HCT116 (cell line): ENCODE data around the gene HSPG2. TPM values are rescaled to one million over a fixed set of nuclear protein-coding genes. Genes with fewer than 3 reads are reported as not detected.
A peak's percentile ranks its signal among the peaks of the same experiment; 100 is the strongest.

Experiments
- ATAC-seq: fragments of 200-7000 bp; cut with Tn5 transposase; 2 replicates; pipeline ENCODE4 v1.9.1; 2020; ENCODE audit warnings: mild to moderate bottlenecking, moderate library complexity
- BruUV-seq: library from RNA; stranded (reverse); fragments of 400-500 nt; replicated peaks from 2 replicates; lab custom pipeline; 2021; lab: Mats Ljungman, UMichigan
- CTCF ChIA-PET: fragments of 300-600 bp; sonication (Branson Sonifier 250); formaldehyde crosslinking; loops from one replicate; lab custom pipeline; 2021; ENCODE audit warnings: antibody characterized with exemption; lab: Charles Lee
- POLR2A ChIA-PET: fragments of 300-600, 350-600 bp; sonication (Branson Sonifier 250); formaldehyde crosslinking; loops from one replicate; lab custom pipeline; 2021; ENCODE audit warnings: antibody characterized with exemption; lab: Charles Lee
- RAD21 ChIA-PET, 2 experiments: fragments of 300-600 bp; sonication (Branson Sonifier 250); formaldehyde crosslinking; loops; one replicate each; lab custom pipeline; 2023; ENCODE audit warnings: low total read pairs in 2 of 2; ENCODE audit not compliant: uncharacterized antibody in 2 of 2, unreplicated experiment in 2 of 2, low non-redundant PET in 1 of 2; lab: Charles Lee
- DNase-seq: peaks from one replicate; pipeline ENCODE4 v3.0.0-alpha.2; 2010; ENCODE audit warnings: low read depth, low spot score
- H2AFZ ChIP-seq: fragments of 200-600 bp; shearing (Covaris generic), sonication (generic); 2 replicates; pipeline ENCODE4 v1.6.1; 2017; ENCODE audit warnings: low read depth, mixed run types, mixed read lengths, antibody characterized with exemption, low read length; ENCODE audit not compliant: poor library complexity, severe bottlenecking
- H3K27ac ChIP-seq: 2 replicates; pipeline ENCODE4 v1.5.1; 2012; ENCODE audit warnings: low read depth, low read length
- H3K27me3 ChIP-seq: fragments of 200-600 bp; sonication (generic); 2 replicates; pipeline ENCODE4 v1.6.1; 2016; ENCODE audit warnings: mixed run types, low read length, mixed read lengths; ENCODE audit not compliant: insufficient read depth
- H3K36me3 ChIP-seq, 2 experiments: fragments of 200-500 bp in 1 of 2; fragments of 200-600 bp in 1 of 2; sonication (Bioruptor generic) in 1 of 2; sonication (generic) in 1 of 2; 2 replicates each; pipeline versions ENCODE4 v1.5.1 to v1.6.1; 2014 to 2016; ENCODE audit warnings: low read length in 2 of 2, inconsistent platforms in 1 of 2, mixed read lengths in 1 of 2, mixed run types in 1 of 2; ENCODE audit not compliant: insufficient read depth in 2 of 2, control insufficient read depth in 1 of 2
- H3K4me1 ChIP-seq, 2 experiments: fragments of 200-600 bp in 1 of 2; sonication (generic) in 1 of 2; 2 replicates each; pipeline versions ENCODE4 v1.5.1 to v1.6.1; 2012 to 2017; ENCODE audit warnings: low read length in 2 of 2, inconsistent platforms in 1 of 2, mild to moderate bottlenecking in 1 of 2, mixed read lengths in 1 of 2, mixed run types in 1 of 2, moderate library complexity in 1 of 2; ENCODE audit not compliant: insufficient read depth in 2 of 2, control insufficient read depth in 1 of 2
- H3K4me2 ChIP-seq: fragments of 200-600 bp; sonication (generic); 2 replicates; pipeline ENCODE4 v1.6.1; 2017; ENCODE audit warnings: mixed run types, low read length, mixed read lengths
- H3K4me3 ChIP-seq, 2 experiments: fragments of 200-600 bp in 1 of 2; sonication (generic) in 1 of 2; replicated peaks in 1 of 2; 2 replicates each; pipeline ENCODE4 v1.5.1; 2011 to 2016; ENCODE audit warnings: low read length in 2 of 2, control low read depth in 1 of 2, low read depth in 1 of 2, mild to moderate bottlenecking in 1 of 2, mixed read lengths in 1 of 2, mixed run types in 1 of 2
- H3K79me2 ChIP-seq: fragments of 200-600 bp; sonication (generic); 2 replicates; pipeline ENCODE4 v1.6.1; 2017; ENCODE audit warnings: mild to moderate bottlenecking, mixed run types, low read length, moderate library complexity, mixed read lengths; ENCODE audit not compliant: insufficient read depth
- H3K9ac ChIP-seq: fragments of 200-600 bp; sonication (generic); 2 replicates; pipeline ENCODE4 v1.6.1; 2016; ENCODE audit warnings: low read length, mixed read lengths
- H3K9me2 ChIP-seq: fragments of 200-600 bp; sonication (generic), shearing (Covaris generic); 2 replicates; pipeline ENCODE4 v1.6.1; 2017; ENCODE audit warnings: mixed run types, mild to moderate bottlenecking, moderate library complexity; ENCODE audit not compliant: insufficient read depth
- H3K9me3 ChIP-seq, 2 experiments: fragments of 200-500 bp in 1 of 2; fragments of 200-600 bp in 1 of 2; sonication (Bioruptor generic) in 1 of 2; sonication (generic) in 1 of 2; 2 replicates each; pipeline ENCODE4 v1.6.1; 2014 to 2017; ENCODE audit warnings: low read length in 2 of 2, mixed read lengths in 2 of 2, inconsistent platforms in 1 of 2, low read depth in 1 of 2, mild to moderate bottlenecking in 1 of 2, mixed run types in 1 of 2, moderate library complexity in 1 of 2; ENCODE audit not compliant: control insufficient read depth in 1 of 2, insufficient read depth in 1 of 2
- H4K20me1 ChIP-seq: fragments of 200-600 bp; sonication (generic), shearing (Covaris generic); 2 replicates; pipeline ENCODE4 v1.6.1; 2017; ENCODE audit warnings: mixed run types, mild to moderate bottlenecking, moderate library complexity; ENCODE audit not compliant: insufficient read depth
- ATF3 ChIP-seq: IDR thresholded peaks from 2 replicates; pipeline ENCODE4 v1.6.1; 2012
- CBX3 ChIP-seq: IDR thresholded peaks from 2 replicates; pipeline ENCODE4 v1.6.1; 2012; ENCODE audit warnings: low read depth
- CTCF ChIP-seq, 3 experiments: fragments of 200-600 bp in 1 of 3; sonication (generic) in 1 of 3; IDR thresholded peaks in 2 of 3; conservative IDR thresholded peaks in 1 of 3; 2 replicates each; pipeline ENCODE4 v1.5.1; 2012 to 2017; ENCODE audit warnings: low read depth in 2 of 3, low read length in 2 of 3, antibody characterized with exemption in 1 of 3, borderline replicate concordance in 1 of 3, control low read depth in 1 of 3, mild to moderate bottlenecking in 1 of 3, mixed read lengths in 1 of 3, mixed run types in 1 of 3, moderate library complexity in 1 of 3; ENCODE audit not compliant: insufficient read depth in 1 of 3
- EGR1 ChIP-seq: IDR thresholded peaks from 2 replicates; pipeline ENCODE4 v1.6.1; 2012; ENCODE audit warnings: low read depth
- EZH2phosphoT487 ChIP-seq: fragments of 200-600 bp; IDR thresholded peaks from 2 replicates; pipeline ENCODE4 v1.6.1; 2018; ENCODE audit warnings: antibody characterized with exemption, borderline replicate concordance
- MAX ChIP-seq: IDR thresholded peaks from 2 replicates; pipeline ENCODE4 v1.6.1; 2012
- POLR2A ChIP-seq: IDR thresholded peaks from 2 replicates; pipeline ENCODE4 v1.7.0; 2011; ENCODE audit warnings: borderline replicate concordance; ENCODE audit not compliant: insufficient read depth, insufficient read length; ENCODE audit errors: extremely low read depth
- POLR2AphosphoS5 ChIP-seq: IDR thresholded peaks from 2 replicates; pipeline ENCODE4 v1.6.1; 2011; ENCODE audit warnings: mild to moderate bottlenecking, low read depth, low read length, moderate library complexity
- RAD21 ChIP-seq: IDR thresholded peaks from 2 replicates; pipeline ENCODE4 v1.6.1; 2012; ENCODE audit warnings: low read depth, mild to moderate bottlenecking
- YY1 ChIP-seq: IDR thresholded peaks from 2 replicates; pipeline ENCODE4 v1.6.1; 2011; ENCODE audit warnings: low read length, low read depth, moderate library complexity, mild to moderate bottlenecking; ENCODE audit not compliant: insufficient replicate concordance; ENCODE audit errors: extremely low read depth
- ZFX ChIP-seq: fragments of 450-650 bp; IDR thresholded peaks from 2 replicates; pipeline ENCODE4 v1.6.1; 2017
- intact Hi-C: fragments of 100-400 bp; cut with micrococcal nuclease; formaldehyde crosslinking; loops from 2 replicates; pipeline ENCODE4 v1.10.0; 2022
- total RNA-seq: library from RNA; stranded (reverse); gene quantifications from one replicate; pipeline ENCODE4 v1.2.1, GENCODE V29; 2021; ENCODE audit not compliant: unreplicated experiment

HSPG2 gene
- total RNA-seq, 1 experiment from 2014 or later = 55.7 TPM

- POLR2A ChIA-PET = no interaction called here
- no peak overlapping the region for H3K4me3 ChIP-seq
- intact Hi-C loops = loop anchor here (1.0 to 5.0 kb wide), 3 partner anchors 91 to 306 kb away; no protein-coding TSS in a partner anchor
- H3K36me3 ChIP-seq = no peaks in the 10 kb centered on the region
- no peaks in the 10 kb centered on the region for H4K20me1 ChIP-seq
- BruUV-seq = no TSS peak
- no peak overlapping the region for H3K27ac ChIP-seq
- H3K79me2 ChIP-seq = no peaks in the 10 kb centered on the region
- CTCF ChIA-PET = interaction anchor here (0.7 kb wide), 1 partner anchor 252 kb away, joined by 4 read pairs; no protein-coding TSS in a partner anchor
- RAD21 ChIA-PET = interaction anchor here in 1 of 2 experiments (0.6 kb wide), 1 partner anchor 126 kb away, joined by 3 read pairs; no protein-coding TSS in a partner anchor
- TF ChIP-seq EGR1 (no peak), MAX (no peak), POLR2AphosphoS5 (no peak), RAD21 (peak; percentile 99), YY1 (no peak), EZH2phosphoT487 (no peak), CBX3 (0 out of 2 replicates have a peak, but pooled peaks have one; percentile 20), CTCF (IDR thresholded peaks at IDR 0.05 in 2 of 3, conservative IDR thresholded peaks at IDR 0.05 in 1 of 3; ENCODE audit: borderline replicate concordance in 1 of 3, insufficient read depth in 1 of 3, low read depth in 2 of 3, low read length in 2 of 3) (peak; percentile 91 to 97 (median 92)), ATF3 (no peak), POLR2A (no peak), ZFX (no peak)
- TF ChIP-seq, all 23 proteins: peak for 3
- peak; percentile 47 for DNase-seq
- H2AFZ ChIP-seq = peak overlapping the region; percentile 93
- no peak overlapping the region for H3K9ac ChIP-seq
- H3K4me1 ChIP-seq = peaks cover 3 to 13% of the 10 kb centered on the region in 2 experiments; a peak in 3 of 4 replicates
- no peaks in the 10 kb centered on the region for H3K27me3 ChIP-seq
- H3K4me2 ChIP-seq = peak overlapping the region; percentile 43; the same call in 1 of the 2 replicates
- peak; percentile 91 for ATAC-seq
- no peaks in the 10 kb centered on the region for H3K9me3 ChIP-seq
- H3K9me2 ChIP-seq = no peaks in the 10 kb centered on the region
Measured at GRCh38 chr1:21963477-21964217, 26.5 kb upstream of the HSPG2 start.
